Endothelial cell of umbilical vein (primary cell): Measurements from ENCODE around the gene ERCC1. TPM values are rescaled to one million over a fixed set of nuclear protein-coding genes. Genes with fewer than 3 reads are reported as not detected.

Experiments
- BruUV-seq: library from RNA; stranded (reverse); fragments of 400-500 nt; replicated peaks from 2 replicates; lab custom pipeline; 2021; lab: Mats Ljungman, UMichigan
- CTCF ChIA-PET: fragments of 300-600, 350-600 bp; sonication (Branson Sonifier 250); formaldehyde crosslinking; loops from one replicate; lab custom pipeline; 2021; ENCODE audit warnings: antibody characterized with exemption, inconsistent platforms; lab: Charles Lee
- POLR2A ChIA-PET: fragments of 300-600, 350-600 bp; sonication (Branson Sonifier 250); formaldehyde crosslinking; loops from one replicate; lab custom pipeline; 2021; ENCODE audit warnings: antibody characterized with exemption, inconsistent platforms; lab: Charles Lee
- DNase-seq: peaks from one replicate; pipeline ENCODE4 v3.0.0-alpha.2; 2011; ENCODE audit warnings: low read depth, low spot score
- FAIRE-seq: peaks from 2 replicates; lab custom pipeline; 2011; peaks lifted over from hg19 to GRCh38; lab: Jason Lieb, UNC
- H2AFZ ChIP-seq: 2 replicates; pipeline ENCODE4 v1.6.0; 2012; ENCODE audit warnings: low read depth, low read length, control low read depth, inconsistent platforms
- H3K27ac ChIP-seq: 2 replicates; pipeline ENCODE4 v1.5.1; 2011; ENCODE audit warnings: low read depth, mild to moderate bottlenecking, control low read depth, low read length, moderate library complexity; ENCODE audit not compliant: insufficient read depth
- H3K27me3 ChIP-seq, 2 experiments: 2 replicates each; pipeline versions ENCODE4 v1.6.0 to v1.6.1; 2011; ENCODE audit warnings: low read length in 2 of 2, mixed read lengths in 1 of 2; ENCODE audit not compliant: control insufficient read depth in 2 of 2, insufficient read depth in 2 of 2
- H3K36me3 ChIP-seq, 2 experiments: 2 replicates in 1 of 2; 3 replicates in 1 of 2; pipeline ENCODE4 v1.5.1; 2011; ENCODE audit warnings: low read length in 2 of 2, mild to moderate bottlenecking in 1 of 2, moderate library complexity in 1 of 2; ENCODE audit not compliant: control insufficient read depth in 2 of 2, insufficient read depth in 2 of 2; ENCODE audit errors: extremely low read depth in 1 of 2
- H3K4me1 ChIP-seq: 3 replicates; pipeline ENCODE4 v1.5.1; 2011; ENCODE audit warnings: mild to moderate bottlenecking, low read length; ENCODE audit not compliant: control insufficient read depth, insufficient read depth; ENCODE audit errors: extremely low read depth
- H3K4me2 ChIP-seq: 2 replicates; pipeline ENCODE4 v1.6.1; 2011; ENCODE audit warnings: low read length, control low read depth, mixed read lengths; ENCODE audit not compliant: insufficient read depth
- H3K4me3 ChIP-seq, 3 experiments: fragments of 200-600 bp in 1 of 3; sonication (generic), shearing (Covaris generic) in 1 of 3; replicated peaks in 1 of 3; 2 replicates each; pipeline ENCODE4 v1.5.1; 2011 to 2016; ENCODE audit warnings: control low read depth in 3 of 3, low read length in 3 of 3, mild to moderate bottlenecking in 2 of 3, inconsistent platforms in 1 of 3, low read depth in 1 of 3, moderate library complexity in 1 of 3; ENCODE audit not compliant: insufficient read depth in 1 of 3
- H3K79me2 ChIP-seq: 2 replicates; pipeline ENCODE4 v1.6.0; 2012; ENCODE audit warnings: low read length, inconsistent platforms; ENCODE audit not compliant: control insufficient read depth, insufficient read depth
- H3K9ac ChIP-seq: replicated peaks from 2 replicates; pipeline ENCODE3; 2011; ENCODE audit warnings: low read length, control low read depth; ENCODE audit not compliant: insufficient read depth; ENCODE audit errors: extremely low read depth
- H3K9me1 ChIP-seq: replicated peaks from 3 replicates; pipeline ENCODE4 v1.6.0; 2011; ENCODE audit warnings: mild to moderate bottlenecking, low read length; ENCODE audit not compliant: control insufficient read depth, insufficient read depth; ENCODE audit errors: extremely low read depth
- H3K9me3 ChIP-seq: replicated peaks from 2 replicates; pipeline ENCODE4 v1.5.1; 2012; ENCODE audit warnings: low read length, inconsistent platforms; ENCODE audit not compliant: control insufficient read depth, insufficient read depth
- H4K20me1 ChIP-seq: replicated peaks from 2 replicates; pipeline ENCODE3; 2011; ENCODE audit warnings: mild to moderate bottlenecking, low read length; ENCODE audit not compliant: control insufficient read depth, insufficient read depth; ENCODE audit errors: extremely low read depth
- EZH2 ChIP-seq: IDR thresholded peaks from 2 replicates; pipeline ENCODE4 v1.6.1; 2012; ENCODE audit warnings: borderline replicate concordance, low read depth, mild to moderate bottlenecking, moderate library complexity, low read length, inconsistent platforms; ENCODE audit not compliant: severe bottlenecking
- FOS ChIP-seq: IDR thresholded peaks from 2 replicates; pipeline ENCODE4 v1.6.1; 2011; ENCODE audit warnings: mild to moderate bottlenecking, low read length, moderate library complexity, borderline replicate concordance; ENCODE audit not compliant: insufficient read depth
- JUN ChIP-seq: IDR thresholded peaks from 2 replicates; pipeline ENCODE4 v1.6.1; 2011; ENCODE audit warnings: borderline replicate concordance, low read depth; ENCODE audit not compliant: insufficient read length, insufficient read depth
- MAX ChIP-seq: IDR thresholded peaks from 2 replicates; pipeline ENCODE4 v1.6.1; 2011; ENCODE audit not compliant: insufficient read depth, insufficient read length
- MYC ChIP-seq: IDR thresholded peaks from one replicate; pipeline ENCODE4 v1.6.1; 2011; ENCODE audit warnings: mild to moderate bottlenecking, low read depth, low read length
- POLR2A ChIP-seq: IDR thresholded peaks from 2 replicates; pipeline ENCODE4 v1.6.1; 2012; ENCODE audit warnings: low read depth, mild to moderate bottlenecking, control low read depth, low read length
- POLR2AphosphoS5 ChIP-seq: IDR thresholded peaks from 2 replicates; pipeline ENCODE4 v1.6.1; 2012; ENCODE audit warnings: low read depth, mild to moderate bottlenecking, control low read depth, low read length, moderate library complexity; ENCODE audit not compliant: insufficient read depth
- dilution Hi-C: fragments of 300-500 bp; cut with MboI; formaldehyde crosslinking; loops from one replicate; pipeline ENCODE4 v1.15.0; 2019; ENCODE audit warnings: low sequenced_read_pairs; ENCODE audit not compliant: extremely low pct_ligation_motif_present
- intact Hi-C: fragments of 100-400 bp; cut with micrococcal nuclease; formaldehyde crosslinking; loops from one replicate; pipeline ENCODE4 v1.10.0; 2022
- polyA plus RNA-seq, 4 experiments: library from polyadenylated mRNA; depleted of rRNA in 3 of 4; stranded (reverse) in 3 of 4; unstranded in 1 of 4; fragments of >200 nt; gene quantifications; 2 replicates each; pipeline versions ENCODE4 v1.2.1 to v1.2.3, GENCODE V29; 2011 to 2012; ENCODE audit warnings: missing spikeins in 1 of 4
- total RNA-seq: library from RNA; stranded (reverse); gene quantifications from 2 replicates; pipeline ENCODE4 v1.2.3, GENCODE V29; 2021
- TF ChIP-seq, protein P1 (sequence below), 2 donors: IDR thresholded peaks; 1 replicate in 1 of 2; 2 replicates in 1 of 2; pipeline ENCODE4 v1.5.1; 2011; ENCODE audit warnings: low read length in 2 of 2, mild to moderate bottlenecking in 2 of 2, moderate library complexity in 2 of 2, control low read depth in 1 of 2, inconsistent platforms in 1 of 2, low read depth in 1 of 2; ENCODE audit not compliant: insufficient read depth in 1 of 2; ENCODE audit errors: extremely low read depth in 1 of 2

ERCC1 gene
- total and polyA plus RNA-seq, 2 donors (not counting 3 experiments of a cell fraction or from before 2014, with no cell fraction given), result 81.8 to 126 TPM

GRCh38 chr19:45456500-45456815 lies 32.7 kb upstream of the ERCC1 start:
- H3K9me3 ChIP-seq, result no peaks in the 10 kb centered on the region
- dilution Hi-C loops, result no loop called here
- H3K9ac ChIP-seq, result peak overlapping the region; percentile 75
- H3K27me3 ChIP-seq, result no peaks in the 10 kb centered on the region
- H2AFZ ChIP-seq, result peak overlapping the region; percentile 7
- no TSS peak for BruUV-seq
- no peak for FAIRE-seq
- no peaks in the 10 kb centered on the region for H3K9me1 ChIP-seq
- intact Hi-C loops, result loop anchor here (1.0 kb wide), 1 partner anchor 11 kb away; the partner anchor contains the start of gene FOSB
- H3K79me2 ChIP-seq, result no peaks in the 10 kb centered on the region
- H4K20me1 ChIP-seq, result no peaks in the 10 kb centered on the region
- ChIA-PET POLR2A (interaction anchor here (0.6 to 0.7 kb wide), 2 partner anchors 24 to 58 kb away, joined by 3 to 4 read pairs; no protein-coding TSS in a partner anchor), CTCF (interaction anchor here (1.1 to 7.3 kb wide), 3 partner anchors 11 to 29 kb away, joined by 4 to 58 read pairs (median 4); no protein-coding TSS in a partner anchor)
- DNase-seq, result no peak
- no peaks in the 10 kb centered on the region for H3K36me3 ChIP-seq
- H3K4me2 ChIP-seq, result no peak overlapping the region
- peaks cover 14% of the 10 kb centered on the region for H3K4me1 ChIP-seq
- no peak for TF ChIP-seq FOS
- TF ChIP-seq, protein P1, sequence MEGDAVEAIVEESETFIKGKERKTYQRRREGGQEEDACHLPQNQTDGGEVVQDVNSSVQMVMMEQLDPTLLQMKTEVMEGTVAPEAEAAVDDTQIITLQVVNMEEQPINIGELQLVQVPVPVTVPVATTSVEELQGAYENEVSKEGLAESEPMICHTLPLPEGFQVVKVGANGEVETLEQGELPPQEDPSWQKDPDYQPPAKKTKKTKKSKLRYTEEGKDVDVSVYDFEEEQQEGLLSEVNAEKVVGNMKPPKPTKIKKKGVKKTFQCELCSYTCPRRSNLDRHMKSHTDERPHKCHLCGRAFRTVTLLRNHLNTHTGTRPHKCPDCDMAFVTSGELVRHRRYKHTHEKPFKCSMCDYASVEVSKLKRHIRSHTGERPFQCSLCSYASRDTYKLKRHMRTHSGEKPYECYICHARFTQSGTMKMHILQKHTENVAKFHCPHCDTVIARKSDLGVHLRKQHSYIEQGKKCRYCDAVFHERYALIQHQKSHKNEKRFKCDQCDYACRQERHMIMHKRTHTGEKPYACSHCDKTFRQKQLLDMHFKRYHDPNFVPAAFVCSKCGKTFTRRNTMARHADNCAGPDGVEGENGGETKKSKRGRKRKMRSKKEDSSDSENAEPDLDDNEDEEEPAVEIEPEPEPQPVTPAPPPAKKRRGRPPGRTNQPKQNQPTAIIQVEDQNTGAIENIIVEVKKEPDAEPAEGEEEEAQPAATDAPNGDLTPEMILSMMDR (IDR thresholded peaks at IDR 0.05; ENCODE audit: extremely low read depth in 1 of 2, insufficient read depth in 1 of 2, low read depth in 1 of 2, low read length in 2 of 2), result no peak
- H3K27ac ChIP-seq, result peak overlapping the region; percentile 90
- no peak overlapping the region for H3K4me3 ChIP-seq

- no peaks in the 10 kb centered on the region for H3K36me3 ChIP-seq
- peak; percentile 88 for FAIRE-seq
- no peaks in the 10 kb centered on the region for H4K20me1 ChIP-seq
- no TSS peak for BruUV-seq
- no peaks in the 10 kb centered on the region for H3K9me1 ChIP-seq
- H3K4me3 ChIP-seq, result no peak overlapping the region
- CTCF ChIA-PET, result interaction anchor here (1.1 to 7.3 kb wide), 6 partner anchors 10 to 29 kb away, joined by 4 to 58 read pairs (median 6); partner anchors contain the start of gene FOSB
- no peaks in the 10 kb centered on the region for H3K79me2 ChIP-seq
- H3K9me3 ChIP-seq, result no peaks in the 10 kb centered on the region
- H3K4me1 ChIP-seq, result peaks cover 19% of the 10 kb centered on the region
- intact Hi-C loops (loop anchor here (1.0 kb wide), 3 partner anchors 11 to 51 kb away; partner anchors contain the start of genes FOSB and PPP1R13L), dilution Hi-C loops (no loop called here)
- POLR2A ChIA-PET, result interaction anchor here (1.3 to 2.0 kb wide), 2 partner anchors 12 to 13 kb away, joined by 5 to 9 read pairs; partner anchors contain the start of gene FOSB
- H3K4me2 ChIP-seq, result no peak overlapping the region
- peak overlapping the region; percentile 7 for H2AFZ ChIP-seq
- H3K27ac ChIP-seq, result peak overlapping the region; percentile 90
- TF ChIP-seq MAX (peak; percentile 52), POLR2A (no peak), MYC (peak; percentile 80), JUN (peak; percentile 86), EZH2 (no peak), FOS (peak; percentile 98), POLR2AphosphoS5 (peak; percentile 99)
- H3K27me3 ChIP-seq, result no peaks in the 10 kb centered on the region
- peak overlapping the region; percentile 75 for H3K9ac ChIP-seq
- peak; percentile 98 for DNase-seq
These were observed 32.2 kb upstream of the ERCC1 start for GRCh38 chr19:45455707-45456499.
